ENCODE data around the gene MCF2L2.

MCF2L2 gene

GRCh38 chr3:183370391-183370790 is 58.0 kb downstream of the MCF2L2 start:
- in situ Hi-C loops (cut with MboI; ENCODE audit: low sequenced_read_pairs): no loop called here

GRCh38 chr3:183369627-183370026 is 58.8 kb downstream of the MCF2L2 start:
- in situ Hi-C loops (cut with MboI; ENCODE audit: low sequenced_read_pairs): no loop called here

GRCh38 chr3:183369117-183369516 is 59.3 kb downstream of the MCF2L2 start:
- in situ Hi-C loops (cut with MboI; ENCODE audit: low sequenced_read_pairs): no loop called here

- in situ Hi-C loops (cut with MboI; ENCODE audit: low sequenced_read_pairs): no loop called here
Measured at GRCh38 chr3:183360971-183361624, 67.3 kb downstream of the MCF2L2 start.

- in situ Hi-C loops (cut with MboI; ENCODE audit: low sequenced_read_pairs): no loop called here
Measured at GRCh38 chr3:183359036-183359435, 69.4 kb downstream of the MCF2L2 start.

- in situ Hi-C loops (cut with MboI; ENCODE audit: low sequenced_read_pairs): no loop called here
Measured at GRCh38 chr3:183357564-183358079, 70.8 kb downstream of the MCF2L2 start.

GRCh38 chr3:183356920-183357319 is 71.5 kb downstream of the MCF2L2 start:
- in situ Hi-C loops (cut with MboI; ENCODE audit: low sequenced_read_pairs): no loop called here

- in situ Hi-C loops (cut with MboI; ENCODE audit: low sequenced_read_pairs): no loop called here
Measured at GRCh38 chr3:183354874-183355273, 73.5 kb downstream of the MCF2L2 start.

- in situ Hi-C loops (cut with MboI; ENCODE audit: low sequenced_read_pairs): no loop called here
Measured at GRCh38 chr3:183354325-183354831, 74.0 kb downstream of the MCF2L2 start.

GRCh38 chr3:183353421-183353820 is 75.0 kb downstream of the MCF2L2 start:
- in situ Hi-C loops (cut with MboI; ENCODE audit: low sequenced_read_pairs): no loop called here

GRCh38 chr3:183350164-183350563 is 78.3 kb downstream of the MCF2L2 start:
- in situ Hi-C loops (cut with MboI; ENCODE audit: low sequenced_read_pairs): no loop called here

GRCh38 chr3:183349421-183350157 is 78.8 kb downstream of the MCF2L2 start:
- in situ Hi-C loops (cut with MboI; ENCODE audit: low sequenced_read_pairs): no loop called here

- in situ Hi-C loops (cut with MboI; ENCODE audit: low sequenced_read_pairs): no loop called here
Measured at GRCh38 chr3:183342824-183343223, 85.6 kb downstream of the MCF2L2 start.

- in situ Hi-C loops (cut with MboI; ENCODE audit: low sequenced_read_pairs): no loop called here
Measured at GRCh38 chr3:183341545-183342288, 86.7 kb downstream of the MCF2L2 start.

GRCh38 chr3:183340222-183340621 is 88.2 kb downstream of the MCF2L2 start:
- in situ Hi-C loops (cut with MboI; ENCODE audit: low sequenced_read_pairs): no loop called here

GRCh38 chr3:183339461-183340086 is 88.8 kb downstream of the MCF2L2 start:
- in situ Hi-C loops (cut with MboI; ENCODE audit: low sequenced_read_pairs): no loop called here

- in situ Hi-C loops (cut with MboI; ENCODE audit: low sequenced_read_pairs): no loop called here
Measured at GRCh38 chr3:183338520-183338919, 89.9 kb downstream of the MCF2L2 start.

GRCh38 chr3:183332487-183332886 is 95.9 kb downstream of the MCF2L2 start:
- in situ Hi-C loops (cut with MboI; ENCODE audit: low sequenced_read_pairs): no loop called here

GRCh38 chr3:183331498-183331897 is 96.9 kb downstream of the MCF2L2 start:
- in situ Hi-C loops (cut with MboI; ENCODE audit: low sequenced_read_pairs): no loop called here

GRCh38 chr3:183330881-183331280 is 97.5 kb downstream of the MCF2L2 start:
- in situ Hi-C loops (cut with MboI; ENCODE audit: low sequenced_read_pairs): no loop called here

- in situ Hi-C loops (cut with MboI; ENCODE audit: low sequenced_read_pairs): no loop called here
Measured at GRCh38 chr3:183329543-183329942, 98.9 kb downstream of the MCF2L2 start.

Measured in hTERT RPE-1 (cell line).